Duodenal mucosa (tissue), 2 donors: ENCODE measurements around the gene MLXIP.

Experiments
- H3K27ac ChIP-seq: one replicate; pipeline ENCODE4 v1.7.0; 2013; ENCODE audit warnings: low read depth, low read length
- H3K27me3 ChIP-seq, 2 donors: one replicate each; pipeline ENCODE4 v1.7.0; 2013; ENCODE audit warnings: low read length in 2 of 2, control low read depth in 1 of 2; ENCODE audit not compliant: insufficient read depth in 2 of 2, control insufficient read depth in 1 of 2
- H3K36me3 ChIP-seq, 2 donors: one replicate each; pipeline ENCODE4 v1.7.0; 2013; ENCODE audit warnings: low read length in 2 of 2, control low read depth in 1 of 2; ENCODE audit not compliant: insufficient read depth in 2 of 2, control insufficient read depth in 1 of 2
- H3K4me1 ChIP-seq, 2 donors: one replicate each; pipeline ENCODE4 v1.7.0; 2013; ENCODE audit warnings: low read length in 2 of 2, control low read depth in 1 of 2; ENCODE audit not compliant: insufficient read depth in 2 of 2, control insufficient read depth in 1 of 2
- H3K4me3 ChIP-seq, 2 donors: one replicate each; pipeline ENCODE4 v1.7.0; 2013; ENCODE audit warnings: low read length in 2 of 2, low read depth in 1 of 2
- H3K9ac ChIP-seq, 2 donors: one replicate each; pipeline ENCODE4 v1.7.0; 2013; ENCODE audit warnings: low read length in 2 of 2, low read depth in 1 of 2
- H3K9me3 ChIP-seq, 2 donors: one replicate each; pipeline ENCODE4 v1.7.0; 2013; ENCODE audit warnings: low read length in 2 of 2, control low read depth in 1 of 2; ENCODE audit not compliant: control insufficient read depth in 1 of 2

Gene MLXIP

DNA sequence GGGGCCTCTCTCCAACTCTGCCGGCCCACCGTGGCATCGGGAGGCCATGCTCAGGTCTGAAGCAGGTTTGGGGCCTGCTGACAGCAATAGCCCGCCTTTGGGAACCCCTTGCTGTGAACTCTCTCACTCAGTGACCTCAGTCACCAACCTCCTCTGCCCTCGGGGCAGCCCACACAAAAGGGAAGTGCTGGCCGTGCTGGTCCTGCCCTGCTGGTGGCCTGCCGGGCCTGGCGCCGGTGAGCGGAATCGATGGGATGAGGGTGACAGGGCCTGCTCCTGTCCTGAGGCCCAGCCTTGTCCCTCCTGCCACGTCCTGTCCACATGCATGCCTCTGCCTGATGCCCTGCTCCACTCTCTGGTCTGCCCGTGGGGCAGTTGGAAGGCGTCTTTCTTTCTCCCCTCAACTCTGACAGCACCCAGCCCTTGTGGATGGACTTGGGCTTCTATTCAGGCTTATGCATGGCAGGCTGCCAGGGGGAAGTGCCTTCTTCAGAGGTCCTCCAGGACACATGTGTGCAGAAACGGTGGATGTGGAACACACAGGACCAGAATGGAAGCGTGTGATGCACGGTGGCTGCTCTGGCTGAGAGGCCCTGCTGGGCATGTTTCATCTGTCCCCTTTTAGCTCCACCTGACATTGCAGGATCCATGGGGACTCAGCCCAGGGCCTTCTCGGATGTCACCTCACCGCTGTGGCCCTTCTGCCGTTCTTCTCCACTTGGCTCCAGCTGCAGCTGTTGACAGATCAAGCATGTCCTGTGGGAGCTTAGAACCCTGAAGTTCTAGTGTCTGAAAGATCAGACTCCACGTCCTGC is 63.6 kb downstream of the MLXIP start:
- Histone ChIP-seq H3K36me3 (peaks cover 31 to 67% of the 10 kb centered on the region in 2 donors), H3K9me3 (no peaks in the 10 kb centered on the region), H3K9ac (no peak overlapping the region), H3K4me3 (no peak overlapping the region), H3K4me1 (no peaks in the 10 kb centered on the region), H3K27ac (no peak overlapping the region), H3K27me3 (no peaks in the 10 kb centered on the region)

DNA sequence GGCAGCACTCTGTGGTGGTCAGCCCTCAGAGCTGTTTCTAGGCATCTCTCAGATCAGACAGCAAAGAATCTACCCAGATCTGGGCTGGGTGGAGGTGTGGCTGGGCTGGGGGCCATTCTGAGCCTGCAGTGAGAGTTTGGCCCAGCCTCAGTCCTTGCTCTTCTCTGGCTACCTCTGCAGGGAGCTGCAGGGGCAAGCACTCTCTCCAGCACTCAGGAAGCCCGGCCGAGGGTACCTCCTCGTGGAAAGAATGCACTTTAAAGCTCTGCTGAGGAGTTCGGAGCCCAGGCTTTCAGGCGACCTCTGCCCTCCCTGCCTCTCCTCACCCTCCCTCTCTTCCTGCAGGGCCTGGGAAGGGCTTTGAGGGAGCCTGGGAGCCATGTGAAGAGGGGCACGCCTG is 64.3 kb downstream of the MLXIP start:
- no peak overlapping the region for H3K4me3 ChIP-seq
- no peaks in the 10 kb centered on the region for H3K9me3 ChIP-seq
- H3K27ac ChIP-seq = no peak overlapping the region
- H3K27me3 ChIP-seq = no peaks in the 10 kb centered on the region
- H3K36me3 ChIP-seq = peaks cover 27 to 60% of the 10 kb centered on the region in 2 donors
- no peak overlapping the region for H3K9ac ChIP-seq
- no peaks in the 10 kb centered on the region for H3K4me1 ChIP-seq

DNA sequence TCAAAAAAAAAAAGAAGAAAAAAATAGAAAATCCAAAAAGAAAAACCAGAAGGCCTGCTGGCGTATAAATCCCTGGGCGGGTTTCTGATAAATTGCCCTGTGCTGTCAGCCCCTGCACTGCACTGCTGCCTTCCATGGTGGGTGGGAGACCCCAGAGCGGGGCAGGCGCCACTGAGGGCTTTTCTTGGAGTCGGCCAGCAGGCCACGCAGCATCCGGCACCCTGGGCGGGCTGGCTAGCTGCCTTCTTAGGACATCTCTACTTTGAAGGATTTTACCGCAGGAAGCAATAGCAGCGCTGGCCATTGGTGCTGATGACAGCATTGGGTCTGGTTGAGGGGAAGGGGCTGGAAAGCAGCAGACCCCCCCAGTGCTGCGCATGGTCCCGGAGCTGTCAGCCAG is 66.3 kb downstream of the MLXIP start:
- Histone ChIP-seq H3K4me3 (no peak overlapping the region), H3K27ac (no peak overlapping the region), H3K36me3 (peaks cover 17 to 44% of the 10 kb centered on the region in 2 donors), H3K9me3 (no peaks in the 10 kb centered on the region), H3K4me1 (no peaks in the 10 kb centered on the region), H3K9ac (no peak overlapping the region), H3K27me3 (no peaks in the 10 kb centered on the region)

DNA sequence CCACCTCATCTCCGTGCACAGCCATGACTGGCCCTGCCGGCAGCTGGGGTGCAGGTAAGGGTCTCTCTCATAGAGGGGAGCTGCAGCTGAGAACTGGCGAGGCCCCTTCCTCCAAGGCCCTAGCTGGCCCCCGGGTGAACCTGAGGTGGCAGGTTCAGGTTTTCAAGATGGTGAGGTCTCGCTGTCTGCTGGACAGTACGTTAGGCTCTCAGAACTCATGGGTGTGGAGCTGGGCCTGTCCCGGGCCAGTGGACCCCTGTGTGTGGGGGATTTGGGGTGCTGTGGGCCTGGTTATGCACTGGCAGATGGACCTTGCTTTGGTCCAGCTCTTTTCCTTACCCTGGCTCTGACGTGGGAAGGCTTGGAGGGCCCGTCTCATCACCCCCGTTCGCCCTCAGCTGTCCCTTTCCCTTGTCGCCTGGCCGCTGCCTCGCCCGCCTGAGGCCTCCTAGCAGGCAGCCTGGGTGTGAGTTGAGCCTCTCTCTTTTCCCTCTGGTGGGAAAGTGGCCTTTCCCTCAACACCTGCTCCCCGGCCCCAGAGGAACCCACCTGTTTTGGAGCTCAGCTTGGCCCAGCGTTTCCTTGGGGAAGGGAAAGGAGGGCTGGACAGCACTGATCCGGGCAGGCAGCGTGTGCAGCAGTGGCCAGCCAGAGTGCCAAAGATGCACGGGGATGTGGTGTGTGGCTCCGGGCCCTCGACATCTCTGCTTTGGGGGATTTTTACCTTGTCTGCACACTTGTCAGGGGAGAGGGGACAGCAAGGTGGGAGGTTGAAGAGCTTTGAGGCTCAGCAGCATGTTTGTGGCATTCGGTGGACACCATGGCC is 67.2 kb downstream of the MLXIP start:
- H3K27ac ChIP-seq = no peak overlapping the region
- no peaks in the 10 kb centered on the region for H3K9me3 ChIP-seq
- no peak overlapping the region for H3K9ac ChIP-seq
- peaks cover 17 to 40% of the 10 kb centered on the region in 2 donors for H3K36me3 ChIP-seq
- H3K27me3 ChIP-seq = no peaks in the 10 kb centered on the region
- no peaks in the 10 kb centered on the region for H3K4me1 ChIP-seq
- H3K4me3 ChIP-seq = no peak overlapping the region

DNA sequence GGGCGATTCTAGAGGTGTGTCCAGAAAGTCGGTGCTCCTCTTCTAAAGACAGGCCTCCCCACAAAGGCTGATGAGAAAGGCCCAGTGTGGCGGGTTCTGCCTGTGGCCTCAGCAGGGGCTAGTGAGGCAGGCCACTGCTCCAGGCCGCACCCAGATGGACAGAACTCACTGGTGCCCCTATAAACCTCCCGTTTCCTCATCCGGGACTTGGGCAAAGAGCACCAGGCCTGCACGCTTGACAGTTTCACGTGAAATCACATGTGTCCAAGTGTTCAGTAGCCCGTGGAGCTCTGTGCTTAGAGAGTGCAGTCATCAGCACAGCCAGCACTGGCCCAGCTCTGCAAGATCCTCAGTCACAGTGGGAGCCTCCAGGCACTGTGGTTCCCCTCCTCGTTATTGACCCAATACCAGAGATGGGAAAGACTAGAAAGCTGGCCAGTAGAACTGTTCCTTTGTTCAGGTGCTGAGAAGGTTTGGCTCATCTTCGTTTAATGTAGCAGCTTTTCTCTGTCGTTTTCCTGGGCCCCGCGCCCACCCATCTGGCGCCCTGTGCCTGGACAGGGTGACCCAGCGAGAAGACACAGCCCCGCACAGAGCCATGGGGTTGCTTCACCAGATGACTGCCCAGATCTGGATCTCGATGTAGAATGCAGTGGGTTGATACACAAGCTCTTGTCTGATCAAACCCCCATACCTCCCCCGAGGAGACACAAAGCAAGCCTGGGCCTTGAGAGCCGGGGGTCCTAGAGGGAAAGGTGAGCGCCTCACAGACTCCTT is 69.1 kb downstream of the MLXIP start:
- H3K27me3 ChIP-seq = no peaks in the 10 kb centered on the region
- no peak overlapping the region for H3K27ac ChIP-seq
- H3K9ac ChIP-seq = no peak overlapping the region
- H3K9me3 ChIP-seq = no peaks in the 10 kb centered on the region
- H3K4me3 ChIP-seq = no peak overlapping the region
- peaks cover 2 to 20% of the 10 kb centered on the region in 2 donors for H3K36me3 ChIP-seq
- H3K4me1 ChIP-seq = no peaks in the 10 kb centered on the region

DNA sequence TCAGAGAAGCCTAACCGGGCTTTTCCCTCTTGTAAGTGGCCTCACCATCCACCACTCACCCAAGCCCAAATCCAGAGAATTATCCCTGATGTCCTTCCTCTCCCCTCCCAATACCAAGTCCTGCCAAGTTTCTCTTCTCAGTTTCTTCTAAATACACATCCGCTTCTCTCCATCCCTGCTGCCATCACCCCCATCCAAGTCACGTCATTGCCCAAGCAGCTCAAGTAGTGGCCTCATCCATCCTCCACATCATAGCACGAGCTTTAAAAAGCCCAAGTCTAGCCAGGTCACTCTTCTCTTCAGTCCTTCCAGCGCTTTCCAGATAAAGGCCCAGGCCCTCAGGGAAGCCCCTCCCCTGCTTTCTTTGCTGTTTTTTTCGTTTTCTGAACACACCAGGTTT is 70.1 kb downstream of the MLXIP start:
- H3K4me3 ChIP-seq = no peak overlapping the region
- H3K36me3 ChIP-seq = peaks cover 0 to 11% of the 10 kb centered on the region in 2 donors
- H3K27ac ChIP-seq = no peak overlapping the region
- no peak overlapping the region for H3K9ac ChIP-seq
- no peaks in the 10 kb centered on the region for H3K27me3 ChIP-seq
- no peaks in the 10 kb centered on the region for H3K4me1 ChIP-seq
- no peaks in the 10 kb centered on the region for H3K9me3 ChIP-seq

DNA sequence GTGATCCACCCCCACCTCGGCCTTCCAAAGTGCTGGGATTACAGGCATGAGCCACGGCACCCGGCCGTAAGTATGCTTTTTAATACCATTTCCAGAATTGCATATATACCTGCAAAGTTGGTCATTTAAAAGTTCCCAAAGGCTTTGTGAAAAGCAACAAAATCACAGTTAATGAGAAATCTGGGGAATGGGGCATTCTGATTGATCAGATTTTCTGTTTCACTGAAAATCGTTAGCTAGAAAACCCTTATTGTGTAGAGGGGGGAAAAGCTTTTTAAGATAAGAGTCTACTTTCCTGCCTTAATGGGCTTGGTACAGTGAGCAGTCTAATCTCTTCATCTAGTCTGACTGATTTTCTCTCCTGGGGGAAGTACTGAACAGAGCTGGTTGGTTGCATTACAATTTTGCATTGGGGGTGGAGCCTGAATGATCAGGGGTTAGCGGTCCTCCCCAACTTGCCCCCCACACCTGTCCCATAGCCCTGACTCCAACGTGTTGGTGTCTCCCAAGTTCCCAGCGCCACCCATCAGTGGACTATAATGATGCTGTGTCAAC is 71.6 kb downstream of the MLXIP start:
- H3K27ac ChIP-seq = no peak overlapping the region
- no peak overlapping the region for H3K4me3 ChIP-seq
- no peaks in the 10 kb centered on the region for H3K4me1 ChIP-seq
- no peaks in the 10 kb centered on the region for H3K9me3 ChIP-seq
- H3K27me3 ChIP-seq = no peaks in the 10 kb centered on the region
- H3K9ac ChIP-seq = no peak overlapping the region
- H3K36me3 ChIP-seq = no peaks in the 10 kb centered on the region

DNA sequence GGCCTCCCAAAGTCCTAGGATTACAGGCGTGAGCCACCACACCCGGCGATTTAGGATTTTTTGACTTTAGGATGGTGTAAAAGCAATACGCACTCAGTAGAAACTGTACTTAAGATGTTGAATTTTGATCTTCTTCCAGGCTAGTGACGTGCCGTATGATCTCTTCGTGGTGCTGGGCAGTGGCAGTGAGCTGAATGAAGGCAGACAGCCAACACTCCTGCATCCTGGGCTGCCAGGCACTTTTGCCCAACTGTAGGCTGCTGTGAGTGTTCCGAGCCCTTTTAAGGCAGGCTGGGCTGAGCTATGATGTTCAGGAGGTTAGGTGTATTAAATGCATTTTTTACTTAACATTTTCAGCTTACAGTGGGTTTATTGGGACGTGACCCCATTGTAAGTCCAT is 74.2 kb downstream of the MLXIP start:
- H3K4me1 ChIP-seq = no peaks in the 10 kb centered on the region
- H3K27ac ChIP-seq = no peak overlapping the region
- no peaks in the 10 kb centered on the region for H3K27me3 ChIP-seq
- no peak overlapping the region for H3K9ac ChIP-seq
- no peaks in the 10 kb centered on the region for H3K36me3 ChIP-seq
- no peak overlapping the region for H3K4me3 ChIP-seq
- H3K9me3 ChIP-seq = no peaks in the 10 kb centered on the region

DNA sequence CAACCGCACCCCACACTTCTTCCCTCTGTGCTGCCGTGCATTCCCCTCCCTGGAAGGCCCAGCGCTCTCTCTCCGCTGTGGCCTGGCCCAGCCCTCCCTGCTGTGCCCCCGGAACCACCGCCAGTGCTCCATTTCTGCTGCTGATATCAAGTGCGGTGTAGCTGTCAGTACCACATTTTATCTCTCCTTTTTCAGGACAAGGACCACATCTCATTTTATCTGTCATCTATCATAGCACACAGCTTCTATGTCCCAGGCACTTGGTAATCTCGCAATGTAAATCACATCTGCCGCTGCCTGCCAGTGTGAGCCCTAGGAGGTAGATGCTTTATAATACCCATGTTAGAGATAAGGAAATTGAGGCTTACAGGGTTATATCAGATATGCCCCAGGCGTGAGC is 77.1 kb downstream of the MLXIP start:
- H3K4me3 ChIP-seq = no peak overlapping the region
- no peak overlapping the region for H3K27ac ChIP-seq
- H3K9ac ChIP-seq = no peak overlapping the region
- H3K4me1 ChIP-seq = no peaks in the 10 kb centered on the region
- no peaks in the 10 kb centered on the region for H3K9me3 ChIP-seq
- H3K27me3 ChIP-seq = no peaks in the 10 kb centered on the region
- H3K36me3 ChIP-seq = no peaks in the 10 kb centered on the region
